Endometrial microvascular endothelial cells (primary cell): ENCODE results near the gene TP63. TPM values are rescaled to one million over a fixed set of nuclear protein-coding genes. Genes with fewer than 3 reads are reported as not detected.

Experiments
- in situ Hi-C: cut with HindIII; loops from 2 replicates; pipeline ENCODE4 v1.10.0; 2017; ENCODE audit warnings: low sequenced_read_pairs, low pct_unique_long_range_greater_than_20kb; ENCODE audit errors: inconsistent ontology term
- total RNA-seq: library from RNA; depleted of rRNA; stranded (reverse); fragments of >200 nt; gene quantifications from one replicate; pipeline ENCODE4 v1.2.3, GENCODE V29; 2015; ENCODE audit errors: inconsistent ontology term

The TP63 gene
- total RNA-seq, 1 donor from 2014 or later = not detected

GRCh38 chr3:189710620-189711402 is 79.6 kb downstream of the TP63 start:
- in situ Hi-C loops = no loop called here

- in situ Hi-C loops = no loop called here
Observed at GRCh38 chr3:189712906-189713483, 81.8 kb downstream of the TP63 start.

- in situ Hi-C loops = no loop called here
Observed at GRCh38 chr3:189714991-189715961, 84.1 kb downstream of the TP63 start.

GRCh38 chr3:189718215-189718614 is 87.0 kb downstream of the TP63 start:
- in situ Hi-C loops = no loop called here

- in situ Hi-C loops = no loop called here
Observed at GRCh38 chr3:189720736-189721417, 89.7 kb downstream of the TP63 start.

- in situ Hi-C loops = no loop called here
Observed at GRCh38 chr3:189721873-189722665, 90.9 kb downstream of the TP63 start.

GRCh38 chr3:189724356-189724755 is 93.2 kb downstream of the TP63 start:
- in situ Hi-C loops = no loop called here

- in situ Hi-C loops = no loop called here
Observed at GRCh38 chr3:189726277-189726676, 95.1 kb downstream of the TP63 start.

- in situ Hi-C loops = no loop called here
Observed at GRCh38 chr3:189727158-189727557, 96.0 kb downstream of the TP63 start.

GRCh38 chr3:189727898-189728297 is 96.7 kb downstream of the TP63 start:
- in situ Hi-C loops = no loop called here

- in situ Hi-C loops = no loop called here
Observed at GRCh38 chr3:189728915-189729314, 97.7 kb downstream of the TP63 start.

GRCh38 chr3:189734061-189734460 is 102.9 kb downstream of the TP63 start:
- in situ Hi-C loops = no loop called here

- in situ Hi-C loops = no loop called here
Observed at GRCh38 chr3:189735913-189736312, 104.7 kb downstream of the TP63 start.

GRCh38 chr3:189737071-189737470 is 105.9 kb downstream of the TP63 start:
- in situ Hi-C loops = no loop called here

- in situ Hi-C loops = no loop called here
Observed at GRCh38 chr3:189737619-189738018, 106.4 kb downstream of the TP63 start.

GRCh38 chr3:189739378-189739777 is 108.2 kb downstream of the TP63 start:
- in situ Hi-C loops = no loop called here

- in situ Hi-C loops = no loop called here
Observed at GRCh38 chr3:189740156-189740555, 109.0 kb downstream of the TP63 start.

- in situ Hi-C loops = no loop called here
Observed at GRCh38 chr3:189744235-189744634, 113.0 kb downstream of the TP63 start.
